Type B pancreatic cell (in vitro differentiated cells): ENCODE data around the gene IQGAP2. TPM values are rescaled to one million over a fixed set of nuclear protein-coding genes. Genes with fewer than 3 reads are reported as not detected.

Experiments
- DNase-seq: peaks from one replicate; pipeline ENCODE4 v3.0.0; 2021; ENCODE audit warnings: mixed read lengths; ENCODE audit not compliant: unreplicated experiment; ENCODE audit errors: extremely low spot score
- H3K27ac Mint-ChIP-seq: 2 replicates; pipeline ENCODE4 v1.8.0; 2021; ENCODE audit warnings: mild to moderate bottlenecking, mixed read lengths
- H3K27me3 Mint-ChIP-seq: 2 replicates; pipeline ENCODE4 v1.8.0; 2021; ENCODE audit warnings: mixed read lengths
- H3K36me3 Mint-ChIP-seq: 2 replicates; pipeline ENCODE4 v1.8.0; 2021; ENCODE audit warnings: mixed read lengths
- H3K4me1 Mint-ChIP-seq: one replicate; pipeline ENCODE4 v1.8.0; 2021; ENCODE audit warnings: mixed read lengths; ENCODE audit not compliant: unreplicated experiment
- H3K4me3 Mint-ChIP-seq: 2 replicates; pipeline ENCODE4 v1.8.0; 2021; ENCODE audit warnings: mild to moderate bottlenecking, mixed read lengths
- H3K9me3 Mint-ChIP-seq: 2 replicates; pipeline ENCODE4 v1.8.0; 2021; ENCODE audit warnings: mixed read lengths
- total RNA-seq: library from RNA; stranded (reverse); gene quantifications from 2 replicates; pipeline ENCODE4 v1.2.1, GENCODE V29; 2021; ENCODE audit warnings: low replicate concordance
- TF ChIP-seq, protein P1 (sequence below): fragments of 200-600 bp; sonication (generic); conservative IDR thresholded peaks from 2 replicates; pipeline ENCODE4 v1.5.0; 2021; ENCODE audit warnings: antibody characterized with exemption, mild to moderate bottlenecking

IQGAP2 gene
- total RNA-seq, 1 donor from 2014 or later: 24.7 TPM

DNA sequence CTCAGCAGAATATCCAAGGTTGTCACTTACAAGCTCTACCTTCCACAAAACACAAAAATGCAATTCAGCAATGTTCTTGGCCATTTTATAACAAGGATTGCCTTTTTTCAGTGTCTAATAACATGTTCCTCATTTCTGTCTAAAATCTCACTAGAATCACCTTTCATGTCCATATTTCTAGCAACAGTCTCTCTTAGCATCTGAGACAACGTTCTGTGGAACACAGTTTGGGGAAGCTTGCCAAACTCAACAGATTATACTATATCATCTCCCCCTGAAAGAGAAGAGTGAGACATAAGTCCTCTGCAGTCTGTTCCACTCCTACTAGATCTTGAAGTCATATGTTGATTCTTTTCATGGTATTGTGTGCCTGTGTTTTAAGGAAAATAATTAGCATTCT lies 149.5 kb downstream of the IQGAP2 start:
- DNase-seq: no peak
- no peak overlapping the region for H3K27ac Mint-ChIP-seq
- peaks cover 5% of the 10 kb centered on the region for H3K4me1 Mint-ChIP-seq
- H3K9me3 Mint-ChIP-seq: no peaks in the 10 kb centered on the region
- H3K4me3 Mint-ChIP-seq: no peak overlapping the region
- TF ChIP-seq, protein P1, sequence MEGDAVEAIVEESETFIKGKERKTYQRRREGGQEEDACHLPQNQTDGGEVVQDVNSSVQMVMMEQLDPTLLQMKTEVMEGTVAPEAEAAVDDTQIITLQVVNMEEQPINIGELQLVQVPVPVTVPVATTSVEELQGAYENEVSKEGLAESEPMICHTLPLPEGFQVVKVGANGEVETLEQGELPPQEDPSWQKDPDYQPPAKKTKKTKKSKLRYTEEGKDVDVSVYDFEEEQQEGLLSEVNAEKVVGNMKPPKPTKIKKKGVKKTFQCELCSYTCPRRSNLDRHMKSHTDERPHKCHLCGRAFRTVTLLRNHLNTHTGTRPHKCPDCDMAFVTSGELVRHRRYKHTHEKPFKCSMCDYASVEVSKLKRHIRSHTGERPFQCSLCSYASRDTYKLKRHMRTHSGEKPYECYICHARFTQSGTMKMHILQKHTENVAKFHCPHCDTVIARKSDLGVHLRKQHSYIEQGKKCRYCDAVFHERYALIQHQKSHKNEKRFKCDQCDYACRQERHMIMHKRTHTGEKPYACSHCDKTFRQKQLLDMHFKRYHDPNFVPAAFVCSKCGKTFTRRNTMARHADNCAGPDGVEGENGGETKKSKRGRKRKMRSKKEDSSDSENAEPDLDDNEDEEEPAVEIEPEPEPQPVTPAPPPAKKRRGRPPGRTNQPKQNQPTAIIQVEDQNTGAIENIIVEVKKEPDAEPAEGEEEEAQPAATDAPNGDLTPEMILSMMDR: no peak
- peaks cover 3% of the 10 kb centered on the region for H3K27me3 Mint-ChIP-seq
- no peaks in the 10 kb centered on the region for H3K36me3 Mint-ChIP-seq

DNA sequence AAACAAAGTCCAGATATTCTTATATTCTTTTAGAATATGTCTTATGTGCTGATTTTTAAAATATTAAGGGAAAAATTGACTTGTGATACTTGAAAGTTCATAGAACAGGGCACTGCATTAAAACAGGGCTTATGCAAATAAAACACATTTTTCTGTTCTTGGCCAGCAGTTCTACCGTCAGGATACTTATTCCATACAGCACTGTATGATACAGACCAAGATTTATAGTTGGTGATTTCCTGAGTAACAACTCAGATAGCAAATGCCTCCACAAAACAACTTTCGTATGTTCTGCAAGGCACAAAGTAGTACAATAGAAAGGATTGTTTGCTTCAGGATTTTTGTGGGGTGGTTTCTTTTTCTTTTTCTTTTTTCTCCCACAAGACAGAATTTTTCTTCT lies 150.2 kb downstream of the IQGAP2 start:
- H3K36me3 Mint-ChIP-seq: no peaks in the 10 kb centered on the region
- no peaks in the 10 kb centered on the region for H3K9me3 Mint-ChIP-seq
- no peak overlapping the region for H3K4me3 Mint-ChIP-seq
- H3K27ac Mint-ChIP-seq: no peak overlapping the region
- peaks cover under 1% of the 10 kb centered on the region for H3K4me1 Mint-ChIP-seq
- DNase-seq: no peak
- TF ChIP-seq, protein P1: no peak
- H3K27me3 Mint-ChIP-seq: peaks cover 3% of the 10 kb centered on the region

DNA sequence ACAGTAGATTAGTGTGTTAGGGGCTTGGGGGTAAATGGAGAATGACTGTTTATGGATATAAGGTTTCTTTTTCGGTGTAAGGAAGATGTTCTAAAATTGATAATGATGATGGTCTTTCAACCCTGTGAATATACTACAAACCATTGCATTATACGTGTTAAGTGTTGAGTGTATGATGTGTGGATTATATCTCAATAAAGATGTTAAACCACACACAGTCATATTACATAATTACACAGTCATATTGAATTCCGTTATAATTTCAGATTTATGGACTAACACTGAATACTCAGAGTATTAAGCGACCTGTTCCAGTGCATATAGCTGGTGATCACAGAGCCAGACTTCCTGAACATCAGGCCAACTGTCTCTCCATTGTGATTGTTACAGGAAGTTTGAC lies 152.0 kb downstream of the IQGAP2 start:
- Mint-ChIP-seq H3K4me3 (no peak overlapping the region), H3K4me1 (no peaks in the 10 kb centered on the region), H3K27me3 (no peaks in the 10 kb centered on the region), H3K27ac (no peak overlapping the region), H3K9me3 (no peaks in the 10 kb centered on the region), H3K36me3 (no peaks in the 10 kb centered on the region)
- no peak for DNase-seq
- TF ChIP-seq, protein P1: no peak

DNA sequence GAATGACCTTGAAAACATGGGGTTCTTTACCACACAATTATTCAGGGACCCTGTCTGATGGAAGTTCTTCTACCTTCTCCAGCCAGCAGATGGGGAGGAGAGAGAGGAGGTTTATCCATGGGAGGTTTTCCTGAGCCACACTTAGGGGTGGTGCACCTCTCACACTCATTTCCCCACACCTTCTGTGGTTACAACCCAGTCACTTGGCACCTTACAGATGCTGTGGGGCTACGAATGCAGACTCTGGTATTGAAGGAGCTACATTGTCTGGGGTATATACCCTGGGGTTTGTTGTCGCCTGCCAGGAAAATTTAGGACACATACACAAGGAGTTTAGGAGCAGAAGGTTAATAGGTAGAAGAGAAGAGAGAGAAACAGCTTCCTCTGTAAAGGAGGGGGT lies 152.6 kb downstream of the IQGAP2 start:
- H3K9me3 Mint-ChIP-seq: no peaks in the 10 kb centered on the region
- H3K4me1 Mint-ChIP-seq: no peaks in the 10 kb centered on the region
- H3K27ac Mint-ChIP-seq: no peak overlapping the region
- H3K27me3 Mint-ChIP-seq: no peaks in the 10 kb centered on the region
- no peak overlapping the region for H3K4me3 Mint-ChIP-seq
- no peaks in the 10 kb centered on the region for H3K36me3 Mint-ChIP-seq
- no peak for DNase-seq
- TF ChIP-seq, protein P1: no peak

DNA sequence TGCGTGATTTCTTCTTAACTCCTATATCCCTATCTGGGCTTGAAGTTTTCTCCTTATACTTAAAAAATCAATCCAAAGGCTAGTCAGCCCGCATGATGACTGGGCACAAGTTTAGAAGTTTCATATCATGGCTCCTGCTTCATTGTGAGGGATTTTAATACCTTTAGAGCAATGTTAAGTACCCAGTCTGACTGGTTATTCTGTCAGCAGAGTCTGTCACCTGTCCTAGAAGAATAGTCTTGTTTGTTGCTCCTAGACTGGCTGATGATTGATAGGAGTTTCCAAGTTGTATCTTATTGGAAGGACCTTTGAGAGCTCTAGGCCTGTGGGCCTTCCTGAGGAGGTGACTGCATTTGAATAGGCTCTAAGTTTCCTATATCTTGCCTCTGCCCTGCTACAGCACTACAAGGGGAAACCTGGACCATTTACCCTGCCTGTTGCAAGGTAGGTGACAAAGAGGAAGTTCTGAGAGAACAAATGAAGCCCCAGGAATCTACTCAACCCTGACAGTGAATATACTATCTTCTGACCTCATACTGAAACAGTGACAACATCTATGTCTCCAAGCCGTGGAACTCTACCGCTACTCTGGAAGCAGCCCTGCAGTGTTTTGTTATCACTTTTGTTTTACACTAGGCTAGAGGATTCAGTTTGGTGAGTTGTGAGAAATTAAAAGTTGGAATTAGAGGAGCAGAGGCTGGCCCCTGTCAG lies 153.6 kb downstream of the IQGAP2 start:
- H3K27me3 Mint-ChIP-seq: no peaks in the 10 kb centered on the region

More for the DNA sequence above, 153.6 kb downstream of the IQGAP2 start:
- no peaks in the 10 kb centered on the region for H3K36me3 Mint-ChIP-seq
- TF ChIP-seq, protein P1: no peak
- no peak for DNase-seq
- H3K9me3 Mint-ChIP-seq: no peaks in the 10 kb centered on the region
- H3K27ac Mint-ChIP-seq: peak overlapping the region; percentile 84
- no peaks in the 10 kb centered on the region for H3K4me1 Mint-ChIP-seq
- no peak overlapping the region for H3K4me3 Mint-ChIP-seq
